GM18499 (cell line): Measurements from ENCODE around the gene ZC2HC1C.
"Not testable (repeated sequence)": the region's sequence is repeated elsewhere in the genome, so short reads cannot be mapped to it uniquely, and the experiment has no call there.

Source experiments
- ATAC-seq: cut with Tn5 transposase; IDR thresholded peaks from one replicate; pipeline ENCODE4 v1.9.1; 2021; ENCODE audit warnings: moderate number of reproducible peaks; ENCODE audit not compliant: insufficient read depth, unreplicated experiment

The ZC2HC1C gene

GRCh38 chr14:75053396-75054291 is 15.8 kb upstream of the ZC2HC1C start:
- no peak for ATAC-seq

- no peak for ATAC-seq
Observed at GRCh38 chr14:75054421-75054820, 15.0 kb upstream of the ZC2HC1C start.

- ATAC-seq, result no peak
Observed at GRCh38 chr14:75059642-75060041, 9.8 kb upstream of the ZC2HC1C start.

GRCh38 chr14:75060420-75060819 is 9.0 kb upstream of the ZC2HC1C start:
- ATAC-seq, result no peak

- ATAC-seq, result no peak
Observed at GRCh38 chr14:75063013-75063412, 6.4 kb upstream of the ZC2HC1C start.

- peak; percentile 75 for ATAC-seq
Observed at GRCh38 chr14:75063491-75064204, 5.8 kb upstream of the ZC2HC1C start, which contains the start of gene ACYP1. ACYP1 (minus strand) TSS chr14:75064024; CDS start chr14:75063553, 471 bp downstream.

GRCh38 chr14:75064205-75064567 is 5.3 kb upstream of the ZC2HC1C start:
- no peak for ATAC-seq

- no peak for ATAC-seq
Observed at GRCh38 chr14:75066691-75067090, 2.8 kb upstream of the ZC2HC1C start.

- no peak for ATAC-seq
Observed at GRCh38 chr14:75067212-75067611, 2.2 kb upstream of the ZC2HC1C start.

GRCh38 chr14:75067765-75068164 is 1.7 kb upstream of the ZC2HC1C start:
- ATAC-seq, result not testable (repeated sequence)

- no peak for ATAC-seq
Observed at GRCh38 chr14:75068294-75069120, 934 bp upstream of the ZC2HC1C start.

- ATAC-seq, result no peak
Observed at GRCh38 chr14:75069811-75070145, 337 bp downstream of the ZC2HC1C start.

- no peak for ATAC-seq
Observed at GRCh38 chr14:75070383-75070782, 942 bp downstream of the ZC2HC1C start.

- no peak for ATAC-seq
Observed at GRCh38 chr14:75077794-75078193, 8.4 kb downstream of the ZC2HC1C start.

- ATAC-seq, result no peak
Observed at GRCh38 chr14:75079521-75079920, 10.1 kb downstream of the ZC2HC1C start.

- no peak for ATAC-seq
Observed at GRCh38 chr14:75081660-75082229, 12.3 kb downstream of the ZC2HC1C start.

GRCh38 chr14:75083271-75083670 is 13.8 kb downstream of the ZC2HC1C start:
- no peak for ATAC-seq

GRCh38 chr14:75084513-75084912 is 15.1 kb downstream of the ZC2HC1C start:
- no peak for ATAC-seq

GRCh38 chr14:75088153-75088552 is 18.7 kb downstream of the ZC2HC1C start:
- ATAC-seq, result no peak

GRCh38 chr14:75088566-75089373 is 19.3 kb downstream of the ZC2HC1C start:
- ATAC-seq, result no peak
